ENCODE data around the gene ARHGEF3.
"Not testable (repeated sequence)": the region's sequence is repeated elsewhere in the genome, so short reads cannot be mapped to it uniquely, and the experiment has no call there.

Gene ARHGEF3

GRCh38 chr3:56764904-56765547 is 36.7 kb downstream of the ARHGEF3 start:
- DNase-seq: no peak

- no peak for DNase-seq
These were observed 37.6 kb downstream of the ARHGEF3 start for GRCh38 chr3:56764184-56764583.

GRCh38 chr3:56763233-56763632 is 38.5 kb downstream of the ARHGEF3 start:
- no peak for DNase-seq

- DNase-seq: no peak
These were observed 39.0 kb downstream of the ARHGEF3 start for GRCh38 chr3:56762718-56763117.

DNA sequence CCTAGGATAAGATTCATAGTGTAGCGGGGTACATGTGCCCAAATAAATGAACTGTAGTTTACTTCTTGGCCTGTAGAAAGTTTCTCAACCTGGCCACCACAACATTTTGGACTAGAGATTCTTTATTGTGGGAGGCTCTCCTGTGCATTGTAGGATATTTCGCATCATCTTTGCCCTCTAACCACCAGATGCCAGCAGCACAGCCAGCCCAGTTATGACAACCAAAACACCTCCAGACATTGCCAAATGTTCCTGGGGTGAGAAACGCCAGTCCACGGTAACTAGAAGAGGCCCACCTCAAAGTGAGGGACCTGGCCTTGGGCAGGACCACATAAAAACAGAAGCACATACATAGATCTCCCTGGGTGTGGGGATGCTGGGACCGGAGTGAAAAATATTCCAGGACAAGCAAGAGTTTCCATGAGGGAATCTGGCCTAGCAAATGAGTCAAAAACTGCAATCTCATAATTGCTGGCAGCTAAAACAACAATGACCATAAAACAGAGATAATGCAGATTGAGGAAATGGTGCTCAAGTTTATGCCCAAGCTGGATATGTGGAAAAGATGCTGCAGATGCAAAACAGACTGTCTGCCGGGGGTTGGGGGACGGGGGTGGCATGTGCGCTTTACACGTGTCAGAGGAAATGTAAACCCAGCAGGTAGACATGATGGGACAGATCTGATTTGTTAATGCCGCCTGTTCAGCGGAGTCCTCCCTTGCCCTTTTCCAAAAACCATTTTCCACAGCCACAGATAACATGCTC is 39.7 kb downstream of the ARHGEF3 start:
- DNase-seq: no peak

DNA sequence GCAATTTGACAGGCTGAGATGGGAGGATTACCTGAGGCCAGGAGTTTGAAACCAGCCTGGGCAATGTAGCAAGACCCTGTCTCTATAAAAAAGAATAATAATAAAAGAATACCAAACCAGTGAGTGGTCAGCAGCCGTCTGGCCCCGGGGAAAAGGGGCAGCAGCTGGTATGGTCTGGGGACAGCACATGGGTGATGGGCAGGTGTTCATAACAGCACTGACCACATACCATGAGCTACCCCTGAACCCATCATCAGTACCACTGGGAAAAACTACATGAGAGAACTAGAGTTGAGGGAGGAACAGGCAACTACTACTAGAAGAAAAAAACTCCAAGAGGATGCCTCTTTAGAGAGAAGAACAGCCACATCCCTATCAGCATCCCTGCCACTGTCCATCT is 40.7 kb downstream of the ARHGEF3 start:
- DNase-seq: no peak

- no peak for DNase-seq
These were observed 42.2 kb downstream of the ARHGEF3 start for GRCh38 chr3:56759532-56759931.

GRCh38 chr3:56758539-56758981 is 43.2 kb downstream of the ARHGEF3 start:
- peak; percentile 29 to 37 for DNase-seq

DNA sequence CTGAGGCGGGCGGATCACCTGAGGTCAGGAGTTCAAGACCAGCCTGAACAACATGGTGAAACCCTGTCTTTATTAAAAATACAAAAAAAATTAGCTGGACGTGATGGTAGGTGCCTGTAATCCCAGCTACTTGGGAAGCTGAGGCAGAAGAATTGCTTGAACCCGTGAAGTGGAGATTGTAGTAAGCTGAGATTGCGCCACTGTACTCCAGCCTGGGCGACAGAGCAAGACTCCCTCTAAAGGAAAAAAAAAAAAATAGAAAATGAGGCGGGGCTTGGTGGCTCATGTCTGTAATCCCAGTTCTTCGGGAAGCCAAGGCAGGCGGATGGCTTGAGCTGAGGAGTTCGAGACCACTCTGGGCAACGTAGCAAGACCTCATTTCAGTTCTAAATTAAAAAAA is 43.7 kb downstream of the ARHGEF3 start:
- not testable (repeated sequence) for DNase-seq

DNA sequence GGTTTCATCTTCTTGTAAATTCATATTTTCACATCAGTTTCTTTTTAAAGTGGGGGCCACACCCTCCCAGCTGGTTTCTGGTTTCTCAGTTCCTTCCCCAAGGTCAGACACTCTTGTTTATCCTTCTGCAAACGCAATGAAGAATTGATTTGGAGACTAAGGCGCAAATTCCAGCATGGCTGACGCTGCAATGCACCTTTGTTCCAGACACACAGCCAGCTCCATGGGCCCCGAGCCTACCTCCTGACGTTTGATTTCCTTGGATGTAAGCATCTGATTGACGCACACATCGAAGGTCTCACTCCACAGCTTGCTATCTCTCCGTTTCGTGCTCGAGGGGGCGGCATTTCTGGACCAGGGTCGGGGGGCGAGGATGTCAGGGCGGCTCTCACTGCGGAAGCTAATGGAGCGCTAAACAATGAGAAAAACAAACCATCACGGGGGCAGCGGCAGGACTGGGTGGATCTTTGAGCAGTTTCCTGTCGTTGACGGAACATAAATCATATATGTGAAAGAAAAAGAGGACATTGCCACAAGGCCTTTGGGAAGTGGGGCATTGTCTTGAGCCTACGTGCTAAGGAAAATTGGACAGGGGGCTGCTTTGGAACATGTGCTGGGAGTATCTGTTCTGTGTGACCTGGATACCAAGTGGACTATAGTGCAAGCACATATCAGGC is 46.9 kb downstream of the ARHGEF3 start:
- DNase-seq: no peak

DNA sequence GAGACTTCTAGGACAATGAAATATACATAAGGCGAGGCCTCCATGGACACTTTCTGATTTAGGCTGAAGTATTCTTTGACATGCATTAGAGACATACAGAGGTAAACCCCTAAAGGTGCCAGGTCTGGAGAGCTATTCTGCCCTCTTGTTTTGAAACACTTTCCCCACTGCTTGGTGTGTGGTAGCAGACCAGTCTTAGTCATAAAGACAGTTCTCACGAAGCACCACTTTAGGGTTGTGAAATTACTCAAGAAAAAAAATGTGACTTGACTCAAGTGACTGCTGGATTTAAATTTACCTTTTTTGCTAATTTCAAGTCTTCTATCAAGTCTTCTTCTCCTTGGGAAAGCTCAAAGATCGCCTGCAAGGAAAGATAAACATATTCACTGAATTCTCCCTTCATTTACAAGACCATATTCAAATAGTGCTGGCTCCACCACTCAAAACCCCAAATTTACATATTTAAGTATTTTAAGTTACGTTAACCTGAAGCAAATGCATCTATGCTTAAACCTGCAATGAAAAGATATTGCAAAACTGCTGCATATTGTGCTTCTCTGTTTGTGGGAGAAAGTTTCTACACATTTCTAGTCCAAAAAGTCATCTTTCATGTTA is 48.4 kb downstream of the ARHGEF3 start:
- peak in 1 of 2 experiments; percentile 7 for DNase-seq

GRCh38 chr3:56751056-56751707 is 50.6 kb downstream of the ARHGEF3 start:
- DNase-seq: no peak

DNA sequence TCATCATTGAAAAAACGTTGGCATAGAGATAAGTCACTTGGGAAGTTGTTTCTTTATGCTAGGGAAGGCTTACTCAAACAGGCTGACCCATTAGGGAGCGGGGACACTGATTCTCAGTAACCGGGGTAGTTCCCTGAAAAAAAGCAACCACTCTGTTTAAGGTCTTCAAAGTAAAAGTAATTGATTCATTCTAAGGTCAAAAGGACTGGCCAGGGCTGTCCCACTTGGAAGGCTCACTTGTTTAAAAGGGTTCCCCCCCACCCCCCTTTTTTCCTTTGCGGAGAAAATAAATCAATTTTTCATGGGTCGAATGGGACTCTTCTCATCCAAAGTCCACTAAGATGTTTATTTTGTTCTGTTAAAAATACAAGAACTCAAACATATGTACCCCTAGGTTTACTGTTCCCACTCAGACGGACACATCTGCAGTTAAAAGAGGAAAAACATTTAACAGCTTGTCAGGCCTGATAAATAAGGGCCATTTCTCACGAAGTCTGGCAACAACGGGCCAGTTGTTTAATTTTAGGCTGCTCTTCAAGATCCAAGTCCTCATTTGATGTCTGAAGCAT is 53.0 kb downstream of the ARHGEF3 start:
- DNase-seq: no peak

DNA sequence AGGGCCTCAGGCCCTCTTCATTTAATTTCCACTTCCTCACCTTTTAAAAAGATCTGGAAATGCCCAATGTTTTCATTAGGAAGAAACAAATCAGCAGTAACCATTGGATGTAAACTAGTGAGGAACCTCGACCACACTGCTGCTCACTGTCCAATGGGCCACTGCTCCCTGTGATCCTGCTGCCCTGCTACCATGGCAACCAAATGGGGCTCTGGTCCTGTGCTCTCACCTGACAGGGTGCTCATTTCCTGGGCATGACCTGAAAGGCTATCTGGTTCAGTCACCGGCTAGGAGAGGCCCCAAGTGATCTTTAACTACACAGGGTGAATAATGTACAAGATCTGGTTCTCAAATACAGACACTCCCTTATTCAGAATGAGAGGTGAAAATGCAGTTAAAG is 54.6 kb downstream of the ARHGEF3 start:
- no peak for DNase-seq

DNA sequence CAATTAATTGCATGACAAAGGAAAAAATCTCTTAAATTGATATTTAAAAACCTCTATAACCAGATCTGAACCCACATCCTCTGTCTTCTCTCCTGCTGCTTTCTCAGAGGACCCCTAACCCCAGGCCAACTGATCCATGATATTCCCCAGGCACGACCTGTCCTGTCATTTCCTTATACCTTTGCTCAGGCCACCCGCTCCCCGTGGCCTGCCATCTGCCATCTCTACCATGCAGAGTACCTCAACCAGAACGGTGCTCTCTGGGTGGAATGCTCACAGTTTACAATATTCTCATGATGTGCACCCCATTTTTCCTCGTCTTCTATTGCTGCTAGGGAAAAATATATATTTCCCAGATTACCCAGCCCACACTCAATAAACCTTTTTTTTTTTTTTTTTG is 57.7 kb downstream of the ARHGEF3 start:
- DNase-seq: no peak

DNA sequence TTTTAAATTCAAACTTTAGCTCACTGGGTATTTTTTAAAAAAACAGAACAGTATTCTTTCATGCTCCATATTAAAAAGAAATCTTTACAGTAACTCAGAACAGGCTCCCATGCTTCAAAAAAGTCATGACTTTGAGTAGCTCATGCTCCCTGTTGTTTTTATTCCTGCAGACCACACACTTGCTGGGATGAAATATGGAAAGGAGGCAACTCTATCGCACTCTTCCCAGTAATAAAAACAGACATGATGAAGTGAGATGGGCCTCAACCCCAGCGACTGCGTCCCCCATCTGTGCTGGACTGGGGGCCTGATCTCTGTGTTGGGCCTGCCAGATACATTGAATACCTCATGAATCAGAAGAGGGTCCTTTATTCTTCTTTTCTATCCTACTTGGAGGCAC is 58.9 kb downstream of the ARHGEF3 start:
- no peak for DNase-seq

GRCh38 chr3:56739036-56739435 is 62.7 kb downstream of the ARHGEF3 start:
- no peak for DNase-seq

GRCh38 chr3:56737006-56737405 is 64.7 kb downstream of the ARHGEF3 start:
- DNase-seq: no peak

DNA sequence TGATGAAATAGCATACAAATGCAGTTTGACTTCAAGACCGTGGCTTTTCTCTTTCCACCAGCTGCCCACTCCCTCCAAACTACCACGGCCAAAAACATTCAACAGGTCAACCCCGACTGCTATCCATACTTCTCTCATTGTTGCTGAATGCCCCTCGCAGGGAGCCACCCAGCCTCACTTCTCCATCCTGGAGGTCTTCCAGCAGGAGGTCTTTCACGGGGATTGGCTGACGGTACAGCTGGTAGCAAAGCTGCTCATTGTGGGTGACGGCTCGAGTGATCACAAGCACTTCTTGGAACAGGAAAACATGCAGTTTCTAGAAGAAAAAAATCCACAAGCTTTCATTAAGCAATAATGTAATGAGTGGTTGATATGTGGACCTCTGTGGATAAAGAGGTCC is 69.6 kb downstream of the ARHGEF3 start:
- no peak for DNase-seq

GRCh38 chr3:56725175-56725574 is 76.6 kb downstream of the ARHGEF3 start:
- no peak for DNase-seq

- DNase-seq: no peak
These were observed 77.1 kb downstream of the ARHGEF3 start for GRCh38 chr3:56724676-56725075.

DNA sequence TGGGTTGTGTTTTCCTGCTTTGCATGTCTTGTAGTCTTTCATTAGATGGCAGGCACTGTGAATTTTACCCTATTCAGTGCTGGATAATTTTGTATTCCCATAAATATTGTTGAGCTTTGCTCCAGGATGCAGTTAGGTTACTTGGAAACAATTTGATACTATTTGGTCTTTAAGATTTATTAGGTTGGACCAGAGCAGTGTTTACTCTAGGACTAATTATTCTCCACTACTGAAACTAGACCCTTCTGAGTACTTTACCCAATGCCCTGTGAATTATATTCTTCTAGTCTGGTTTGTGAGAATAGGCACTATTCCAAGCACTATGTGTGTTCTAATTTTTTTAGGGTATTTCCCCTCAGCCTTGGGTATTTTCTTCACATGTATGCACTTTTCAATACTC is 80.9 kb downstream of the ARHGEF3 start:
- no peak for DNase-seq

GRCh38 chr3:56718809-56719208 is 82.9 kb downstream of the ARHGEF3 start:
- not testable (repeated sequence) for DNase-seq

Data from Kasumi-1 (cell line).